ENCODE data around the gene ANKS3. TPM values are rescaled to one million over a fixed set of nuclear protein-coding genes. Genes with fewer than 3 reads are reported as not detected.

ANKS3 gene
- total RNA-seq, 1 experiment from 2014 or later: 22.6 TPM

DNA sequence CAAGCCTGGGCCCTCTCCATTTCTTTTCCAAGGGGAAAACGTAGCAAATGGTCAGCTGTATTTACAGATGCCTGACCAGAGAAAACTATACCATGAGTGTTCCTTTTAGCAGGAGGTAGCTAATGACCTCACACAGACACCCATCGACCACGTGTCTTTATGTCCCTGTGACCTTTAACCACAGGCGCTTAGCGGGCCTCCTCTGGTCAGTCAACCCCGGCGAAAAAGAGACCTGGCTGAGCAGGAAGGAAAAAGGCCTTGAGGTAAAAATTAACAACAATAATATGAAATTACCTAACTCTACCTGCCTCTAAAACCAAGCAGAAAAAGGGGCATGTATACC, 31.6 kb downstream of the ANKS3 start:
- BruUV-seq (replicated peaks): no TSS peak
- H3K4me2 ChIP-seq (ENCODE audit: low read length): no peak overlapping the region
- ChIA-PET POLR2A (ENCODE audit: unreplicated experiment) (interaction anchor here (0.6 kb wide), 1 partner anchor 32 kb away, joined by 3 read pairs; the partner anchor contains the start of gene DNAAF8), CTCF (no interaction called here)
- H2AFZ ChIP-seq (ENCODE audit: low read length): no peak overlapping the region
- TF ChIP-seq EZH2phosphoT487 (IDR thresholded peaks at IDR 0.05; ENCODE audit: borderline replicate concordance, low read length): no peak
- TF ChIP-seq EZH2 (IDR thresholded peaks at IDR 0.05; ENCODE audit: low read length, unreplicated experiment): no peak
- TF ChIP-seq, protein P1, sequence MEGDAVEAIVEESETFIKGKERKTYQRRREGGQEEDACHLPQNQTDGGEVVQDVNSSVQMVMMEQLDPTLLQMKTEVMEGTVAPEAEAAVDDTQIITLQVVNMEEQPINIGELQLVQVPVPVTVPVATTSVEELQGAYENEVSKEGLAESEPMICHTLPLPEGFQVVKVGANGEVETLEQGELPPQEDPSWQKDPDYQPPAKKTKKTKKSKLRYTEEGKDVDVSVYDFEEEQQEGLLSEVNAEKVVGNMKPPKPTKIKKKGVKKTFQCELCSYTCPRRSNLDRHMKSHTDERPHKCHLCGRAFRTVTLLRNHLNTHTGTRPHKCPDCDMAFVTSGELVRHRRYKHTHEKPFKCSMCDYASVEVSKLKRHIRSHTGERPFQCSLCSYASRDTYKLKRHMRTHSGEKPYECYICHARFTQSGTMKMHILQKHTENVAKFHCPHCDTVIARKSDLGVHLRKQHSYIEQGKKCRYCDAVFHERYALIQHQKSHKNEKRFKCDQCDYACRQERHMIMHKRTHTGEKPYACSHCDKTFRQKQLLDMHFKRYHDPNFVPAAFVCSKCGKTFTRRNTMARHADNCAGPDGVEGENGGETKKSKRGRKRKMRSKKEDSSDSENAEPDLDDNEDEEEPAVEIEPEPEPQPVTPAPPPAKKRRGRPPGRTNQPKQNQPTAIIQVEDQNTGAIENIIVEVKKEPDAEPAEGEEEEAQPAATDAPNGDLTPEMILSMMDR (conservative IDR thresholded peaks at IDR 0.05; ENCODE audit: low read depth, low read length): no peak
- H4K20me1 ChIP-seq (ENCODE audit: low read length): no peaks in the 10 kb centered on the region
- H3K79me2 ChIP-seq (ENCODE audit: low read length): no peaks in the 10 kb centered on the region
- H3K9me3 ChIP-seq (ENCODE audit: low read length): no peaks in the 10 kb centered on the region
- H3K9ac ChIP-seq (ENCODE audit: low read length): no peak overlapping the region
- H3K9me2 ChIP-seq (replicated peaks; ENCODE audit: low read length): no peaks in the 10 kb centered on the region
- H3F3A ChIP-seq (ENCODE audit: low read length, unreplicated experiment): no peaks in the 10 kb centered on the region
- no peaks in the 10 kb centered on the region for H3K4me1 ChIP-seq (ENCODE audit: insufficient read depth, low read length)
- no peaks in the 10 kb centered on the region for H3K27me3 ChIP-seq (ENCODE audit: low read length)
- intact Hi-C loops (cut with micrococcal nuclease): no loop called here
- DNase-seq (no peak), ATAC-seq (no peak)
- no peak overlapping the region for H3K4me3 ChIP-seq (ENCODE audit: low read length)
- H3K27ac ChIP-seq (ENCODE audit: low read length): no peak overlapping the region
- H3K36me3 ChIP-seq (ENCODE audit: low read depth, low read length): no peaks in the 10 kb centered on the region; the same call in 1 of the 2 replicates

DNA sequence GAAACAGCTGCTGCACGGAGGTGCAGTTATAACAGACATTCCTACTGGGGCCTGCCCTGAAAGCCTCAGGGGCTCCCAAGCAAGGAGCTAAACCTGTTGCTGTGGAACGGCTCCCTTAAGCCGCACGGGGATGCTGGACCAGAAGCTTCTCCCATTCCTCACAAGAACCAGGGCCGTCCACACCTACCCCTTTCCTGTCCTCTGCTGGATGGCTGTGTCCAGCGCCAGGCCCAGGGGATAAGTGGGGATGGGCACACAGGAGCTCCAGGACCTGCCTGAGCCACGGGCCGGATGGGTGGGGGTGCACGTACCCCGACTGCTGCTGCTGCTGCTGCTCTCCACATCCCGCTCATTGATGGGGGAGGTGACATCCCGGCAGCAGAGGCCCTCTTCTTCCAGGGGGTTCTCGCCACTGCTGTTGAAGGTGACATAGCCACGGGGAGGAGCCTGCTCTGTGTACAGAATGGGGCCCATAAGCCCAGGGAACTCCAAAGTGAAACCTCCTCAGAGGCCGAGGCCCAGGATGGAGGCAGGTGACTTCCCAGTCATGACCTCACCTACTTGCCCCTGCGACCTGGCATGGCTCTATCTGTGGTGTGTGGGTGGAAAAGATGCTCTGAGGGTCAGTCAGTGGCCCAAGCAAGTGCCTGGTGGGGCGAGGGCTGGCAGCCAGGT, 32.1 kb downstream of the ANKS3 start:
- ChIA-PET POLR2A (ENCODE audit: unreplicated experiment) (interaction anchor here (0.6 kb wide), 1 partner anchor 32 kb away, joined by 3 read pairs; the partner anchor contains the start of gene DNAAF8), CTCF (no interaction called here)
- Histone ChIP-seq H2AFZ (ENCODE audit: low read length) (no peak overlapping the region), H4K20me1 (ENCODE audit: low read length) (no peaks in the 10 kb centered on the region), H3K9me2 (replicated peaks; ENCODE audit: low read length) (no peaks in the 10 kb centered on the region), H3K27ac (ENCODE audit: low read length) (no peak overlapping the region), H3K4me3 (ENCODE audit: low read length) (no peak overlapping the region), H3F3A (ENCODE audit: low read length, unreplicated experiment) (no peaks in the 10 kb centered on the region), H3K36me3 (ENCODE audit: low read depth, low read length) (no peaks in the 10 kb centered on the region; the same call in 1 of the 2 replicates), H3K9ac (ENCODE audit: low read length) (no peak overlapping the region), H3K79me2 (ENCODE audit: low read length) (no peaks in the 10 kb centered on the region), H3K27me3 (ENCODE audit: low read length) (no peaks in the 10 kb centered on the region), H3K4me1 (ENCODE audit: insufficient read depth, low read length) (no peaks in the 10 kb centered on the region), H3K9me3 (ENCODE audit: low read length) (no peaks in the 10 kb centered on the region), H3K4me2 (ENCODE audit: low read length) (no peak overlapping the region)
- BruUV-seq (replicated peaks): no TSS peak
- no peak for DNase-seq
- no peak for ATAC-seq
- intact Hi-C loops (cut with micrococcal nuclease): no loop called here
- TF ChIP-seq EZH2 (IDR thresholded peaks at IDR 0.05; ENCODE audit: low read length, unreplicated experiment) (no peak), EZH2phosphoT487 (IDR thresholded peaks at IDR 0.05; ENCODE audit: borderline replicate concordance, low read length) (no peak)
- TF ChIP-seq, protein P1 (conservative IDR thresholded peaks at IDR 0.05; ENCODE audit: low read depth, low read length): no peak

DNA sequence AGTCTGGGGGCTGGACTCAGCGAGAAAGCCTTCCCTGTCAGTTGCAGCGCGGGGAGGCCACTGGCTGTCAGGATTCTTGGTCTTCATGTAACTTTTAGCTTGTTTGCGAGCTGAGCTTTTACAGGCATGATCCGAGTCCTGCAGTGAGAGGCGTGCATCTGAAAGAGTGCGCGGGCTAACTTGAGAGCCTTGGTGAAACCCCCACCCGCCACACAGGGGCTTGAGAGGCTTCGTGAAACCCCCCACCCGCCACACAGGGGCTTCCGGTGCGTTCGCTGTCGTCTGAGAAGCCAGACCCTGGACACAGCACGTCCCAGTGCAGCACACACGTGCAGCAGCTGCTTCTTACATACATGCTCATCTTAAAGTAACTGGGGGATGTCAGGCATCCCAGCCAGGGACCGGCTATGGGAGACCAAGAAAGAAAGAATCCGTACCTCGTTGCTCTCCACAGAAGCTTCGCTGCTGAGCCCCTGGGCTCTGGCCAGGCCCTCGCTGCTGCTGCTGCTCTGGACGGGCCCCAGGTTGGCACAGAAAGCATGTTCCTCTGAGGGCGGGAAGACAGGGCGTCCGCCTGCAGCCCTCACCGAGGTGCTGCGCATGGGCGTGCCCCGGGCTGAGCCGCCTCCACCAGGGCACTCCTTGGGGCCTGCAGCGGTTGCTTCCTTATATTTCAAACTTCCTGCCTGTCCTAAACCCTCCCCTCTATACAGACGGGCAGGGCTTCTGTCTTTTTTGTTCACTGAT, 32.9 kb downstream of the ANKS3 start:
- Histone ChIP-seq H3K9me3 (ENCODE audit: low read length) (no peaks in the 10 kb centered on the region), H3K4me3 (ENCODE audit: low read length) (no peak overlapping the region), H3F3A (ENCODE audit: low read length, unreplicated experiment) (no peaks in the 10 kb centered on the region), H3K9ac (ENCODE audit: low read length) (no peak overlapping the region), H4K20me1 (ENCODE audit: low read length) (no peaks in the 10 kb centered on the region), H2AFZ (ENCODE audit: low read length) (no peak overlapping the region), H3K27me3 (ENCODE audit: low read length) (no peaks in the 10 kb centered on the region), H3K36me3 (ENCODE audit: low read depth, low read length) (no peaks in the 10 kb centered on the region; the same call in 1 of the 2 replicates), H3K27ac (ENCODE audit: low read length) (no peak overlapping the region), H3K4me2 (ENCODE audit: low read length) (no peak overlapping the region), H3K79me2 (ENCODE audit: low read length) (no peaks in the 10 kb centered on the region), H3K4me1 (ENCODE audit: insufficient read depth, low read length) (no peaks in the 10 kb centered on the region), H3K9me2 (replicated peaks; ENCODE audit: low read length) (no peaks in the 10 kb centered on the region)
- ChIA-PET POLR2A (ENCODE audit: unreplicated experiment) (no interaction called here), CTCF (interaction anchor here (0.6 kb wide), 1 partner anchor 21 kb away, joined by 3 read pairs; no protein-coding TSS in a partner anchor)
- intact Hi-C loops (cut with micrococcal nuclease): no loop called here
- ATAC-seq (no peak), DNase-seq (no peak)
- TF ChIP-seq EZH2phosphoT487 (IDR thresholded peaks at IDR 0.05; ENCODE audit: borderline replicate concordance, low read length) (no peak), EZH2 (IDR thresholded peaks at IDR 0.05; ENCODE audit: low read length, unreplicated experiment) (no peak)
- TF ChIP-seq, protein P1 (conservative IDR thresholded peaks at IDR 0.05; ENCODE audit: low read depth, low read length): no peak
- no TSS peak for BruUV-seq (replicated peaks)

Data from PC-3 (cell line).